NT2/D1 (cell line): ENCODE measurements around the gene TMEM39A.

Source experiments
- DNase-seq: peaks from one replicate; pipeline ENCODE4 v3.0.0-alpha.2; 2011; ENCODE audit warnings: low read depth, low spot score
- H3K27me3 ChIP-seq: 2 replicates; pipeline ENCODE4 v1.6.0; 2011; ENCODE audit warnings: mild to moderate bottlenecking; ENCODE audit not compliant: insufficient read length, insufficient read depth
- H3K36me3 ChIP-seq: 2 replicates; pipeline ENCODE4 v1.6.1; 2011; ENCODE audit warnings: mild to moderate bottlenecking, low read length, mixed read lengths; ENCODE audit not compliant: insufficient read depth, insufficient read length
- H3K4me1 ChIP-seq: 2 replicates; pipeline ENCODE4 v1.5.1; 2011; ENCODE audit not compliant: insufficient read depth, insufficient read length
- H3K4me3 ChIP-seq: 2 replicates; pipeline ENCODE4 v1.5.1; 2011; ENCODE audit warnings: low read depth; ENCODE audit not compliant: insufficient read length
- H3K9ac ChIP-seq: 2 replicates; pipeline ENCODE4 v1.6.0; 2011; ENCODE audit warnings: low read depth; ENCODE audit not compliant: insufficient read length
- H3K9me3 ChIP-seq: 2 replicates; pipeline ENCODE4 v1.5.1; 2011; ENCODE audit warnings: mild to moderate bottlenecking, low read length; ENCODE audit not compliant: insufficient read depth
- SUZ12 ChIP-seq: IDR thresholded peaks from 2 replicates; pipeline ENCODE4 v1.6.1; 2011; ENCODE audit not compliant: insufficient read length, insufficient read depth; ENCODE audit errors: extremely low read depth
- YY1 ChIP-seq: IDR thresholded peaks from 2 replicates; pipeline ENCODE4 v1.6.1; 2011; ENCODE audit not compliant: insufficient read length, insufficient read depth
- ZNF274 ChIP-seq: IDR thresholded peaks from 2 replicates; pipeline ENCODE4 v1.6.1; 2011; ENCODE audit warnings: mild to moderate bottlenecking, low read depth, low read length

TMEM39A gene

GRCh38 chr3:119500265-119500664, 36.9 kb upstream of the TMEM39A start:
- TF ChIP-seq ZNF274, result no peak
- no peak for TF ChIP-seq YY1
- no peak for TF ChIP-seq SUZ12
- no peak for DNase-seq
- peaks cover 51% of the 10 kb centered on the region for H3K36me3 ChIP-seq
- H3K9me3 ChIP-seq, result no peaks in the 10 kb centered on the region
- H3K9ac ChIP-seq, result peak overlapping the region; percentile 2
- no peaks in the 10 kb centered on the region for H3K4me1 ChIP-seq
- no peaks in the 10 kb centered on the region for H3K27me3 ChIP-seq
- peak overlapping the region; percentile 97 for H3K4me3 ChIP-seq

- H3K27me3 ChIP-seq, result no peaks in the 10 kb centered on the region
Observed at GRCh38 chr3:119498186-119499011, 35.0 kb upstream of the TMEM39A start, which contains the start of gene TIMMDC1. TSS of gene TIMMDC1 (plus strand) at chr3:119498547. CDS start at chr3:119498734, 187 bp downstream.

GRCh38 chr3:119497820-119498185, 34.4 kb upstream of the TMEM39A start:
- Histone ChIP-seq H3K4me1 (no peaks in the 10 kb centered on the region), H3K27me3 (no peaks in the 10 kb centered on the region), H3K9me3 (no peaks in the 10 kb centered on the region), H3K4me3 (peak overlapping the region; percentile 97), H3K9ac (peak overlapping the region; percentile 98), H3K36me3 (peaks cover 28% of the 10 kb centered on the region)
- peak; percentile 3 for DNase-seq
- TF ChIP-seq SUZ12 (no peak), ZNF274 (no peak), YY1 (no peak)

More at GRCh38 chr3:119498186-119499011, 35.0 kb upstream of the TMEM39A start, which contains the start of gene TIMMDC1:
- Histone ChIP-seq H3K36me3 (peaks cover 33% of the 10 kb centered on the region), H3K4me3 (peak within 1 kb of the TSS; percentile 97), H3K9ac (peak within 1 kb of the TSS; percentile 98), H3K9me3 (no peaks in the 10 kb centered on the region), H3K4me1 (no peaks in the 10 kb centered on the region)
- TF ChIP-seq YY1 (no peak), SUZ12 (no peak), ZNF274 (no peak)
- DNase-seq, result peak; percentile 95

GRCh38 chr3:119494597-119494996, 31.2 kb upstream of the TMEM39A start:
- TF ChIP-seq YY1 (no peak), SUZ12 (no peak), ZNF274 (no peak)
- no peaks in the 10 kb centered on the region for H3K27me3 ChIP-seq
- no peaks in the 10 kb centered on the region for H3K4me1 ChIP-seq
- H3K4me3 ChIP-seq, result no peak overlapping the region
- DNase-seq, result no peak
- H3K9ac ChIP-seq, result no peak overlapping the region
- no peaks in the 10 kb centered on the region for H3K9me3 ChIP-seq
- H3K36me3 ChIP-seq, result peaks cover 17% of the 10 kb centered on the region

DNA sequence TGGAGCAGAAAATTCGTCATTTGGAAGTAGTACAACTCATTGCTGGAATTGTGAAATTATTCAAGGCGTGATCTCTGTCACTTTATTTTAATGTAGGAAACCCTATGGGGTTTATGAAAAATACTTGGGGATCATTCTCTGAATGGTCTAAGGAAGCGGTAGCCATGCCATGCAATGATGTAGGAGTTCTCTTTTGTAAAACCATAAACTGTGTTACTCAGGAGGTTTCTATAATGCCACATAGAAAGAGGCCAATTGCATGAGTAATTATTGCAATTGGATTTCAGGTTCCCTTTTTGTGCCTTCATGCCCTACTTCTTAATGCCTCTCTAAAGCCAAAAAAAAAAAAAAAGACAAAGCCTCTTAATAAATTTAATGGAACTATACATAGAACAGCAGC, 29.4 kb upstream of the TMEM39A start:
- H3K9ac ChIP-seq, result no peak overlapping the region
- TF ChIP-seq YY1 (no peak), SUZ12 (no peak), ZNF274 (no peak)
- no peaks in the 10 kb centered on the region for H3K27me3 ChIP-seq
- H3K9me3 ChIP-seq, result no peaks in the 10 kb centered on the region
- peaks cover 26% of the 10 kb centered on the region for H3K36me3 ChIP-seq
- H3K4me3 ChIP-seq, result no peak overlapping the region
- DNase-seq, result no peak
- no peaks in the 10 kb centered on the region for H3K4me1 ChIP-seq

GRCh38 chr3:119492128-119492527, 28.7 kb upstream of the TMEM39A start:
- Histone ChIP-seq H3K9ac (no peak overlapping the region), H3K36me3 (peaks cover 29% of the 10 kb centered on the region), H3K27me3 (no peaks in the 10 kb centered on the region), H3K4me1 (no peaks in the 10 kb centered on the region), H3K9me3 (no peaks in the 10 kb centered on the region), H3K4me3 (no peak overlapping the region)
- DNase-seq, result no peak
- TF ChIP-seq SUZ12 (no peak), ZNF274 (no peak), YY1 (no peak)

- peaks cover 47% of the 10 kb centered on the region for H3K36me3 ChIP-seq
- no peaks in the 10 kb centered on the region for H3K9me3 ChIP-seq
- H3K27me3 ChIP-seq, result no peaks in the 10 kb centered on the region
- H3K4me1 ChIP-seq, result no peaks in the 10 kb centered on the region
- no peak for DNase-seq
- TF ChIP-seq YY1 (no peak), SUZ12 (no peak), ZNF274 (no peak)
- no peak overlapping the region for H3K4me3 ChIP-seq
- no peak overlapping the region for H3K9ac ChIP-seq
Observed at GRCh38 chr3:119490153-119490552, 26.7 kb upstream of the TMEM39A start.
